MG63 (cell line): ENCODE results near the gene FERMT3. TPM values are rescaled to one million over a fixed set of nuclear protein-coding genes. Genes with fewer than 3 reads are reported as not detected.

Source experiments
- DNase-seq: peaks from one replicate; pipeline ENCODE4 v3.0.0-alpha.2; 2020
- H3K27me3 ChIP-seq: fragments of 250-450 bp; sonication (Bioruptor Pico); 2 replicates; pipeline ENCODE4 v1.5.1; 2020; ENCODE audit warnings: mild to moderate bottlenecking, moderate library complexity
- H3K36me3 ChIP-seq: fragments of 250-450 bp; sonication (Bioruptor Pico); 2 replicates; pipeline ENCODE4 v1.5.1; 2020; ENCODE audit warnings: mild to moderate bottlenecking, moderate library complexity
- H3K4me3 ChIP-seq: fragments of 250-450 bp; sonication (Bioruptor Pico); 2 replicates; pipeline ENCODE4 v1.5.1; 2020; ENCODE audit warnings: mild to moderate bottlenecking, moderate library complexity
- H3K9me3 ChIP-seq: fragments of 250-450 bp; sonication (Bioruptor Pico); 2 replicates; pipeline ENCODE4 v1.5.1; 2020; ENCODE audit warnings: mild to moderate bottlenecking, moderate library complexity
- total RNA-seq: library from RNA; depleted of rRNA; stranded (reverse); fragments of >200 nt; shearing (Covaris generic); gene quantifications from 2 replicates; pipeline ENCODE4 v1.2.3, GENCODE V29; 2014; ENCODE audit warnings: low replicate concordance

FERMT3 gene
- total RNA-seq, 1 experiment from 2014 or later = not detected

GRCh38 chr11:64247729-64248531 is 41.4 kb downstream of the FERMT3 start:
- Histone ChIP-seq H3K4me3 (peak overlapping the region; percentile 60), H3K27me3 (no peaks in the 10 kb centered on the region), H3K36me3 (peaks cover 30% of the 10 kb centered on the region), H3K9me3 (no peaks in the 10 kb centered on the region)
- no peak for DNase-seq

- Histone ChIP-seq H3K9me3 (no peaks in the 10 kb centered on the region), H3K4me3 (no peak overlapping the region), H3K27me3 (no peaks in the 10 kb centered on the region), H3K36me3 (peaks cover 23% of the 10 kb centered on the region)
- DNase-seq = no peak
These were observed 42.1 kb downstream of the FERMT3 start for GRCh38 chr11:64248578-64248977.

DNA sequence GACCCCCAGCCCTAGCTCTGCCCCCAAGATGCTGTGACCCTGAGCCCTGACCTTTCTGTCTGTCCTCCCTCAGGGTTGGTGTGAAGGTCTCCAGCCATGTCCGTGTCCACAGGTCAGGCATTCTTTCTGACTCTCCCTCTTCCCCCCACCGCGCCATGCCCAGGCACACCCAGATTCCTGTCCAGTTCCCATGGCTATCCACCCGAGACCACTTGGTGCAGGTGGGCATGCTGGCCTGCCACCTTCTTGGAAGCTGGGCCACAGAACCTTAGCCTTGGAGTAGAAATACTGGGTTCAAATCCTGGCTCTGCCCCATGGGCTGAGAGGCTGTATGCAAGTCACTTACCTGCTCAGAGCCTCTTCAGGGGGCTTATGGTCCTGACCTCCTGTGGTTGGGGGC is 42.5 kb downstream of the FERMT3 start:
- Histone ChIP-seq H3K27me3 (no peaks in the 10 kb centered on the region), H3K36me3 (peaks cover 19% of the 10 kb centered on the region), H3K4me3 (no peak overlapping the region), H3K9me3 (no peaks in the 10 kb centered on the region)
- DNase-seq = no peak

DNA sequence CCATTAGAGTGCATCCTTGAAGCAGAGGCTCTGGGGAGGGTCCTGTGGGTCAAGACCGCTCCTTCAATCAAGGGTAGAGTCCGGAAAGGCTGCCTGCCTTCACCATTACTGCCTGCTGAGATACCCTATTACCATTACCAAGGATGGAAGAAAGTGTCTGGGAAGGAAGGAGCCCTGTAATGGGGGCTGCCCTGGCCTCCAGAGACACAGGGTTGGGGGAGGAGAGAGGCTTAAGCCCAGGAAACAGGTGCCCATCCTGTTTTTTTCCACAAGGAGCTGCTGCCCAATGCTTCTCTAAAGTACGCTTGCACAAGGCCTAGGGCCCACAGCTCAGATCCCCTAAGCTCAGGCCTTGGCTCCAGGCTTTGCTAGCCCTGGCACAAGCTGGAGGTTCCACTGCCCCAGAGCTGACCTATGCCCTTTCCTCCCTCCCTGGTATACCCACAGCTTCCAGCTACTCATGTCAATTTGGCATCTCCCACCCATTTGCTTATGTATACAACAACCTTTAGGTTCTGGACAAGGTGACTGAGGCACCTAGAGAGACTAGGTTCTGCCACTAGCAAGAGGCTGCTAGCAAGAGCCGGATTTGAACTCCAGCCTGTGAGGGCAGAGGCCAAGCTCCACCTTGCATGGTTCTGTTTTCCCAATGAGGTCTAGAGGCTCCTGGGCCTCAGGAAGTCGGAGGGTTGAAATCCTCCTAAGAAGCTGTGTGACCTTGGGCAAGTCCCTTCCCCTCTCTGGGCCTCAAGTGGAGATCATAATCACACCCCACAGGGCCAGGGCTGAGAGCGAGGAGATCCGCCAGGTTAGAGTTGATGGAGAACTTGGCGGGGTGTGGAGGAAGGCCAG is 43.3 kb downstream of the FERMT3 start:
- peaks cover 21% of the 10 kb centered on the region for H3K36me3 ChIP-seq
- H3K9me3 ChIP-seq = no peaks in the 10 kb centered on the region
- no peak overlapping the region for H3K4me3 ChIP-seq
- DNase-seq = no peak
- no peaks in the 10 kb centered on the region for H3K27me3 ChIP-seq

- Histone ChIP-seq H3K4me3 (peak overlapping the region; percentile 79), H3K9me3 (no peaks in the 10 kb centered on the region), H3K36me3 (peaks cover 19% of the 10 kb centered on the region), H3K27me3 (no peaks in the 10 kb centered on the region)
- no peak for DNase-seq
These were observed 44.0 kb downstream of the FERMT3 start for GRCh38 chr11:64250415-64251015.

GRCh38 chr11:64251016-64251752 is 44.7 kb downstream of the FERMT3 start, which contains the start of gene PLCB3:
Gene PLCB3 (plus strand): TSS chr11:64251530. CDS start chr11:64251650, 120 bp downstream.
- H3K36me3 ChIP-seq = peaks cover 20% of the 10 kb centered on the region
- peak; percentile 51 for DNase-seq
- no peaks in the 10 kb centered on the region for H3K9me3 ChIP-seq
- H3K4me3 ChIP-seq = peak within 1 kb of the TSS; percentile 79
- no peaks in the 10 kb centered on the region for H3K27me3 ChIP-seq

GRCh38 chr11:64251753-64252002 is 45.2 kb downstream of the FERMT3 start:
- DNase-seq = no peak
- H3K4me3 ChIP-seq = peak overlapping the region; percentile 79
- no peaks in the 10 kb centered on the region for H3K27me3 ChIP-seq
- H3K36me3 ChIP-seq = peaks cover 22% of the 10 kb centered on the region
- H3K9me3 ChIP-seq = no peaks in the 10 kb centered on the region

DNA sequence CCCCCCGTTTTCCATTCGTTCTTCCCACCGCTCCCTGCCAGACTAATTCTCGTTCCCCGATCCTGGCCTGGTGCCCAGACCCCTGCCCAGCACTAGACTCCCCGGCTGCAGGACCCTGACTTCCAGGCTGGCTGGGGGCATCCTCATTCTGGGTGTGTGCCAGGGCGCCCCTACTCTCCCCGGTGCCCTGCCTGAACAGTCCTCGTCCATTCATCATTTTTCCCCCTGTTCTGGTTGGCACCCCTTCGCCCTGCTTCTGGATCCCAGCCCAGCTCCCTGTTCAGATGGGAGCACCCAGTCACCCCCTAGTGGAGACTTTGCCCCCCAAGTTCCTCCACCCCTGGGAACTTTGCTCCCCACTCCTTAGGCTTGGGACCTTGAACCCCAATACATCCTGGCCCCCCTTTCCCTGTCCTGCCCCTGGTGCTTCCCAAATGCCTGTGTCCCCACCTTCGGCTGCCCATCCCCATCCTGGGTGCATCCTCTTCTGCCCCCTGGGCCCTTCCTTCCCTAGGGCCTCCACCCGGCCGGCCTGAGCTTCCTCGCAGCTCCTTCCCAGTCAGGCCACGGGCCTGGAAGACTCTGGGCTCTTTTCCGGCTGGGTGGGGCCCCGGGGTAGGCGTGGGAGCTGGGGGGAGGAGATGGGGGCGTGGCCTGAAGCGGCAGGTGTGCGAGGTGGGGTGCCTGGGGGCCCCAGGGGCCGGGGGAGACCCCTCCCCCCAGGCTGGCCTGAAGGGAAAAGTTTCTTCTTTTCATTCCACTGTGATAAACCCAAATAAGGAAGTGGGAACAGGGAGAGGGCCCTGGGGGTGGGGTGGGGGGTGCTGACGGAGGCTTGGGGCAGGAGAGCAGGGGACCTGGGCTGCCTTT is 45.7 kb downstream of the FERMT3 start:
- DNase-seq = peak; percentile 63
- H3K36me3 ChIP-seq = peaks cover 24% of the 10 kb centered on the region
- no peaks in the 10 kb centered on the region for H3K27me3 ChIP-seq
- H3K4me3 ChIP-seq = peak overlapping the region; percentile 79
- H3K9me3 ChIP-seq = no peaks in the 10 kb centered on the region

GRCh38 chr11:64253043-64253442 is 46.5 kb downstream of the FERMT3 start:
- Histone ChIP-seq H3K9me3 (no peaks in the 10 kb centered on the region), H3K36me3 (peaks cover 27% of the 10 kb centered on the region), H3K27me3 (no peaks in the 10 kb centered on the region), H3K4me3 (no peak overlapping the region; the same call in 1 of the 2 replicates)
- DNase-seq = no peak

DNA sequence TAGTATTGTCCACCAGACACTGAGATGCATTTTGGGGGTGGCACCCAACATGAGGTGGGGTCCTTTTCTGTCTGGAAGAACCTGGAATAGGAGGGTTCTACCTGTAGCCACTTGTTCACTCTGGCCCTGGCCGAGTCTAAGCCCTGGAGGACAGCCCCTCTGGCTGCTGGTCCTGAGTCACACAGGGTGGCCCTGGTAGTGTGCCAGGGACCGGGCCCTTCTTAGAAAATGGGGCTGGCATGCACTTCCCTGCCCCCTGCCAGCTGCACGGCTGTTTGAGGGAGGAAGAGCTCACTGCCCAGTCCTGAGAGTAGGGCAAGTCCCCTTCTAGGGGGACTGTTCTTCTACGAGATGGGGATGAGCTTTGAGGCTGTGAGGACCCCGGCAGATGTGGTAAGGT is 47.0 kb downstream of the FERMT3 start:
- no peak overlapping the region for H3K4me3 ChIP-seq
- no peaks in the 10 kb centered on the region for H3K9me3 ChIP-seq
- peaks cover 28% of the 10 kb centered on the region for H3K36me3 ChIP-seq
- no peaks in the 10 kb centered on the region for H3K27me3 ChIP-seq
- no peak for DNase-seq

DNA sequence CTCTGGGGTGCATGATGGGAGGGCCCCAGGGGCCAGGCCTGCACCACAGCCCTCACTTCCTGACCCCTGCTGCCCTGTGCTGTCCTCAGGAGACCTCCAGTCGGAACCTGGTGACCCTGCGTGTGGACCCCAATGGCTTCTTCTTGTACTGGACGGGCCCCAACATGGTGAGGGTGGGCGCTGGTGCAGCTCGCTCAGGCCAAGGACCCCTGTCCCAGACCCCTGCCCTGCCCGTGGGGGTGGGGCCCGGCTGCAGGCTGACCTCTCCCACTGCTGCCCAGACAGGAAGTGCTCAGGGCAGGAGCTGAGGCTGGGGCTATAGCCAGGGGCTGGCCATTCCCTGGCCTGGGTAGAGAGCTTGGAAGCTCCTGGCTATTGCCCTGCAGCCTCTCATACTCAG is 47.8 kb downstream of the FERMT3 start:
- H3K36me3 ChIP-seq = peaks cover 35% of the 10 kb centered on the region
- DNase-seq = no peak
- H3K27me3 ChIP-seq = no peaks in the 10 kb centered on the region
- H3K4me3 ChIP-seq = no peak overlapping the region
- H3K9me3 ChIP-seq = no peaks in the 10 kb centered on the region

DNA sequence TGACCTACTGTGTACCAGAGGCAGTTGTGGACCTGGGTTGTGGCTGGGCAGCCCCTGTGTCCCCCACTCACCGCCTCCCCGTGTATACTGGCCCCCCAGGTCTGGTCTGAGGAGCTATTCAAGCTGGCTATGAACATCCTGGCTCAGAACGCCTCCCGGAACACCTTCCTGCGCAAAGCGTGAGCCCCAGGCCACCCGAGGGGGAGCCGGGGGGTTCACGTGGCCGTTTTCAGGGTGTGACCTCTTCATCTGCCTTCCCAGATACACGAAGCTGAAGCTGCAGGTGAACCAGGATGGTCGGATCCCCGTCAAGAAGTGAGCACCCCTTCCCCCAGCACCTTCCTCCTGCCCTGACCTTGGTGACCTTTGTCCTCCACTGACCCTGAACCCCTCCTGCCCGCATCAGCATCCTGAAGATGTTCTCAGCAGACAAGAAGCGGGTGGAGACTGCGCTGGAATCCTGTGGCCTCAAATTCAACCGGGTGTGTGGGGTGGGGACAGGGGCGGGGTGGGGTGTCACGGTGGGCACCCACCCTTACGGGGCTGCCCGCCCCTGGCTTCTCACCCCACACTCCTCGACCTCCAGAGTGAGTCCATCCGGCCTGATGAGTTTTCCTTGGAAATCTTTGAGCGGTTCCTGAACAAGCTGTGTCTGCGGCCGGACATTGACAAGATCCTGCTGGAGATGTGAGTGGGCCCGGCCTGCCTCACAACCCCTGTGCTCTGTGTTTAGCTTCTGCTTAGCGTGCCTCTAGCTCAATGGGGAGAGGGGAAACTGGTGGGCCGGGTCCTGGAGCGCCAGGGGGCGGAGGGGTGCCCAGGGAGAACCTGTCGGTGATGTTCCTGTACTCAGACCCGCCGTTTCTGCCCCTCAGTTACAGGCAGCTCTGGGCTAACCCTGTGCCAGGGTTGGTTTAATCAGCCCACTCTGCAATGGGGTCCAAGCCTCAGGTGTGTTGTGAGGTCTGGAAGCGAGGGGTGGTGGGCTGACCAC is 48.9 kb downstream of the FERMT3 start:
- Histone ChIP-seq H3K27me3 (no peaks in the 10 kb centered on the region), H3K9me3 (no peaks in the 10 kb centered on the region), H3K4me3 (no peak overlapping the region), H3K36me3 (peaks cover 44% of the 10 kb centered on the region)
- no peak for DNase-seq

GRCh38 chr11:64256300-64256699 is 49.8 kb downstream of the FERMT3 start:
- H3K9me3 ChIP-seq = no peaks in the 10 kb centered on the region
- DNase-seq = no peak
- peaks cover 44% of the 10 kb centered on the region for H3K36me3 ChIP-seq
- H3K27me3 ChIP-seq = no peaks in the 10 kb centered on the region
- H3K4me3 ChIP-seq = no peak overlapping the region

DNA sequence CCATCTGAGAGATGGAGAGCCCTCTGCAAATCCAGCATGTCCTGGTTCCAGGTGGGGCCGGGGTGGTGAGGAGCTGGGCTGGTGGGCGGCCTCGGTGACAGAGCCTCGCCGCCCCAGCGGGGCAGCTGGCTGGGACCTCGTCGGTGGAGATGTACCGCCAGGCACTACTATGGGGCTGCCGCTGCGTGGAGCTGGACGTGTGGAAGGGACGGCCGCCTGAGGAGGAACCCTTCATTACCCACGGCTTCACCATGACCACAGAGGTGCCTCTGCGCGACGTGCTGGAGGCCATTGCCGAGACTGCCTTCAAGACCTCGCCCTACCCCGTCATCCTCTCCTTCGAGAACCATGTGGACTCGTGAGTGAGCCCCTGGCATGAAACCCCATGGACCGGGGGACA is 51.8 kb downstream of the FERMT3 start:
- Histone ChIP-seq H3K27me3 (no peaks in the 10 kb centered on the region), H3K36me3 (peaks cover 55% of the 10 kb centered on the region), H3K9me3 (no peaks in the 10 kb centered on the region), H3K4me3 (no peak overlapping the region)
- no peak for DNase-seq

- peaks cover 55% of the 10 kb centered on the region for H3K36me3 ChIP-seq
- H3K9me3 ChIP-seq = no peaks in the 10 kb centered on the region
- no peaks in the 10 kb centered on the region for H3K27me3 ChIP-seq
- DNase-seq = no peak
- no peak overlapping the region for H3K4me3 ChIP-seq
These were observed 52.5 kb downstream of the FERMT3 start for GRCh38 chr11:64258946-64259532.
